ENCODE data around the gene CUL3.
"Not testable (repeated sequence)": the region's sequence is repeated elsewhere in the genome, so short reads cannot be mapped to it uniquely, and the experiment has no call there.

The CUL3 gene

DNA sequence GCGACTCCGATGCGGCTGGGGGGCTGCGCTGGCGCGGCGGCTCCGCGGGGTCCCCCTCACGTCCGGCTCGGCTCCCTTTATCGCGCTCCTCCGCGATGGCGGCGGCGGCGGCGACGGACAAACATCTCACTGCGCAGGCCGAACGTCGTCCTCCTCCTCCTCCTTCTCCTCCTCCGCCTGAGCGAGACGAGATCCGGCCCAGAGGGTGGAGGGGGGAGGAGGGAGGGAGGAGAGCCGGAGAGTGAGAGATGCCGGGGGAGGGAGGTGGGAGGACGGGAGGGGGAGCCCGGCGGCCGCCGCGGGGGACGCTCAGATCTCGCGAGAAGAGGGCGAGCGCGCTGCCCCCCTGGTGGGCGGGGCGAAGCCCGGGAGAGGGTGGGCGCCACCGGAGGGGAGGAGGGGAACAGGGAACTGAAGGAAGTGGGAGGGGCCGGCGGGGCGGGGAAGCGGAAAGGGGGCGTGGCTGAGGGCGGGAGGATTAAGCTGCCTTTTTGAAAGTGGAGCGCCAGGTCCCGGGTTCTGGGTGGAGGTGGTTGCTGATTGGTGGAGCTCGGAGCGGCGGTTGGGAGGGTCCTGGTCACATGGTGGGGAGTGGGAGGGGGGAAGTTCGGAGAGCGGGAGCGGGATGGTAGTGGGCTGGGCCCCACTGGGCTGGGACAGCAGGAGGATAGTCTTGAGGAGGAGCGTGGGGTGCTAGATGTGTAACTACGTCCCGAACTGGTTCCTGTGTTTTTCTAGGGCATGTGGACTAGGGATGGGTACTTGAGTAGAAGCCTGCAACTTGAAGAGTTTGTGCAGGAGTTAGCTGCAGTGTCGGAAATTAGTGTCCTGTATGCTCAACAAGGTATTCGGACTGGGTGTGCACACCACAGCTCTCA is at the start of gene CUL3:
Gene CUL3, minus strand, starts transcription at position 153 of the 878 bp plus-strand sequence. CDS start 354 bp downstream, outside the sequence.
- DNase-seq (ENCODE audit: low read depth): peak; percentile 98

DNA sequence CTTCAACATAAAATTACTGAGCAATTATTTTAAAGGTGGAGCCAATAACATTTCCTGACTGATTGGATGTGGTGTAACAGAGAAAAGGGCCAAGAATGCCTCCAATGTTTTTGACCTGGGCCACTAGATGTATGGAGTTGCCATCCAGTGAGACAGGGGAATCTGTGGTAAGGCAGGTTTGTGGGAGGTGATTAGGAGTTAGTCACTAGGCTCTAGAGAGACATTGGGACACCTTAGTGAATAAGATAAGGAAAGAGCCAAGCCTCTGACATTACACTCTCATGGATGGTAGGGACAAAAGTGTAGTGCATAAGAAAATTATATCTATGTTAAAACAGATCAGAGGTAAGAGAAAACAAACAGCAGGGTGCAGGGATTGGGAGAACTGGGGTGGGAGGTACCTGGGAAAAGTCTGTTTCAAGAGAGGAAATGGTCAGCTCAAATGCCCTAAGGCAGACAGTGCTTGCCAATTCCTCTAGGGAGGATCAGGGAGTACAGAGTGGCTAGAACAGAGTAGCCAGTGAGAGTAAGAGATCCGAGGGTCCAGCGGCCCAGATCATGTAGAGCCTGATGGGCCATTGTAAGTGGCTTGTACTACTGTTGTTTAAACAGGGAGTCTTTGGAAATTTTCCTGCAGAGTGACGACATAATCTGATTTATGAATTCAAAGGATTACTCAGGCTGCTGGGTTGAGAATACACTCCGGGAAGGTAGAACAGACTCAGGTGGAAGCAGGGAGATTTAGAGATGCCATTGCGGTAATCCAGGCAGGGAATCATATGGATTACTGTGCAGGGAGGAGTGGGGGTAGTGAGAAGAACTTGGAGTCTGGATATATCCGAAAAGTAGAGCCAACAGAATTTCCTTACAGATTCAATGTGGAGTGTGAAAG is 45.7 kb upstream of the CUL3 start:
- no peak for DNase-seq (ENCODE audit: low read depth)

DNA sequence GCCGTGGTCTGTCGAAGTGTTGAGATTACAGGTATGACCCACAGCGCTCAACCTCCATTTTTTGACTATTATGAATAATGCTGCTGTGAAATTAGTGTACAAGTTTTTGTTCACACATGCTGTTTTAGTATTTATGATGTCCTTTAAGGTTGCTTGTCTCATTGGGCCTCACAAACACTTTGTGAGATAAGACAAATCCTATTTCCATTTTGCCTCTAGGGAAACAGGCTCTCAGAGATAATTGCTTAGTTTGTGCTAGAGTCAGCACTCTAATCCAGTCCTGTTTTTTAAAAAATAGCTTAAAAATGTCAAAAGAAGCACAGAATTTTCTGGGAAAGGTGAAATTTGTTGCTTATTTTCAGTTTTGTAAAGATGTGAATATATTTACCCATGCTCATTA is 43.3 kb upstream of the CUL3 start:
- no peak for DNase-seq (ENCODE audit: low read depth)

DNA sequence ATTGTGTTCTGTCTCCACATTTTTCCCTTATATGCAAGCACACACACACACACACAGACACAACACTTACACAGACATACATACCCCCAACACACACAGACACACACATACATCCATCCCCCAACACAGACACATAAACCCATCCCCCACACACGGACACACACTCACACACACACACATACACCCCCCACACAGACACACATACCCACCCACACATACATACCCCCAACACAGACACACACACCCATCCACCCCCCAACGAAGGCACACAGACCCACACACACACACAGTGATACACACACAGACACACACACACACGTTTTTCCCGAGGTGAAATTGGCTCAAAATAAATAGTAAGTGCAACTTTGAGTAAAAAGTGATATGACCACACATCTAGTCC is 41.6 kb upstream of the CUL3 start:
- DNase-seq (ENCODE audit: low read depth): no peak

DNA sequence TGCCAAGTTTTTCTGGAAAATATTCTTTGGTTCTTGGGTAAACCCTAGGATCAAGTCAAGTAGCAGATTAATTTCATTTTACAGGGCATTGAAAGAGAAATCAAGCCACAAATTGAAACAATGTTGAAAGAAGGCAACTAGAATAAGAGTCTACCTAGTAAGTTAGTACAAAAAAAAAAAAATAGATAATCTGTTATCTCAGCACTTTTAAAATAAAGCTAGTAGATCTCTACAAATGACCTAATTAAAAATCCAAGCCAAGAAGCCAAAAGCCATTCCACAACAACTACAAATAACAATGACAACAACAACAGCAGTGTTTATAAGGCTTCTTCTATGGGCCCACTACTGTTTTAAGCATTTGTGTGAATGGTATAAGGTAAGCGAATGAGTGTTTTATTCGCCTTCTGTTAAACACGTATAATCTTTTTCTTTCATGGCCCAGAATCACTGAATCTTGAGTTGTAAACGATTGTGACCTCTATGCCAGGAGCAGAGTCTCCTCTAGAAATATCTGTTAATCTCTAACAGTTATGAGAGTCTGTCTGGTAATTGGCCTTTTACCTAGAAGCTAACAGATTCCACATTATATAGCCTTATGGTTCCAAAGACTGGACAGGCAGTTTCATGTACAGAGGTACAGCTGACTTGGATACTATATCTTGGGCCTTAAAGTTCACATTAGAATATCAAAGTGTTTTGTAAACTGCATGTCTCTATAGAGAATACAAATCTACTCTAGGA is 28.6 kb upstream of the CUL3 start:
- DNase-seq (ENCODE audit: low read depth): no peak

DNA sequence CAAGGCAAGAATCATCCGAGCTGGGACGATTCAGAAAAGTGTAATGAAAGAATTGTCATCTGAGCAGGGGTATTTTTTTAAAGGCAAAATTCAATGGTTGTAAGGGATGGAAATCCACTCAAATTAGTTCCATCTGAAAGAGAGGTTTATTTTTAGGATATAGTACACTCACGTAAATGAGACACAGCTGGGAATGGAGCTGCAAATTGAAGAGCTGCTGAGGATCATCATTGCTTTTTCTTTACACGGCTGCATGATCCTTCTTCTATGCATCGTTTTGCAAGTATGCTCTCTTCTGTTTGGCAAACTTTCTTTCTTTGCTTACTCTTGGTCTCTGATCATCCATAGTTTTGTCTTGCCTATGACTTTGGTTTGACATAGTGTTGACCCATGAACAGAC is 27.4 kb upstream of the CUL3 start:
- DNase-seq (ENCODE audit: low read depth): peak; percentile 77

DNA sequence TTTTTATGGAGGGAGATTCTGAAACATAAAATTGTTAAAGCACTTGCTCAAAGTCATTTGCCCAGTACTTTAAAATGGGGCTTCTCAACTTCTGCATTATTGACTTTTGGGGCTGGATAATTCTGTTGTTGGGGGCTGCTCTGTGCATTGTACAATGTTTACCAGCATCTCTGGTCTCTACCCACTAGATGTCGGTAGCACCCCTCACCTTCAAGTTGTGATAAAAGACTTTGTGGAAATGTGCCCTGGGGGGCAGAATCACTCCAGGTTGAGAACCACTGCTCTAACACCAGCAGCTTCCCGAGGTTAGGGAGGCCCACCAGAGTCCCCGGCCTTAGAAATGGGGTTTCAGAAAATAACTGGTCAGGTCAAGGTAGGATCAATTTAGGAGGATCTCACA is 26.8 kb upstream of the CUL3 start:
- no peak for DNase-seq (ENCODE audit: low read depth)

DNA sequence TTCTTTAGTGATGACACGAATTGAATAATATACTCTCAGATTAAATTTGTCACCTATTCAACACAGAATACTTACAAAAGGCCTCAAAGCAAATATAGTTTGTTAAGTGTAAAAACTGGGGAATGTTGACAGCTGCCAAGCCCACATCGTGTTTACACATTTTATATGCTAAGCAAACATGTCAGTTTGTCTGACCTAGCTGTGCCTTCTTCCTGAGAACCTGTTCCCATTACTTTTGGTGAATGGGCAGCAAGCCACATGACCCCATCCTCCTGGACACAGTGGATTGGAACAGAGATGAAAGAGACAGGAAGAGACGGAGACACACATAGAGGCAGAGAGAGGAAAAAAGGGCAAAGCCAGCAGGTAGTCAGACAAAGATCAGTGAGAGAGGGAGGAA is 22.9 kb upstream of the CUL3 start:
- no peak for DNase-seq (ENCODE audit: low read depth)

DNA sequence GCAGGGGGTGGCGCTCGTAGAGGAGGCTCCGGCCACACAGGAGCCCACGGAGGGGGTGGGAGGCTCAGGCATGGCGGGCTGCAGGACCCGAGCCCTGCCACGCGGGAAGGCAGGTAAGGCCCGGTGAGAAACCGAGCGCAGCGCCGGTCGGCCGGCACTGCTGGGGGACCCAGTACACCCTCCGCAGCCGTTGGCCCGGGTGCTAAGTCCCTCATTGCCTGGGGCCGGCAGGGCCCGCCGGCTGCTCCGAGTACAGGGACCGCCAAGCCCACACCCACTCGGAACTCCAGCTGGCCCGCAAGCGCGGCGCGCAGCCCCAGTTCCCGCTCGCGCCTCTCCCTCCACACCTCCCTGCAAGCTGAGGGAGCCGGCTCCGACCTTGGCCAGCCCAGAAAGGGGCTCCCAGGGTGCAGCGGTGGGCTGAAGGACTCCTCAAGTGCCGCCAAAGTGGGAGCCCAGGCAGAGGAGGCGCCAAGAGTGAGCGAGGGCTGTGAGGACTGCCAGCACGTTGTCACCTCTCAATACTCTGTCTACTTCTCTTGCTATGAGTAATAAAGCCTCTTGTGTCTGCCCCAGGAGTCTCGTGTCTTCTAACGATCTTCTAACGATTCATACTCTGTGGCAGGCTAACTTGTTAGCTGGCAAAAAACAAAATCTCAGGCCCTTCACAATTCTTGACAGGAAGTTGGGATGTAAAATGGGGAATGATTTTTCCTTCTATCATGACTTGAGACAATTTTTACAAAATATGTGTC is 18.8 kb upstream of the CUL3 start:
- DNase-seq (ENCODE audit: low read depth): not testable (repeated sequence)

DNA sequence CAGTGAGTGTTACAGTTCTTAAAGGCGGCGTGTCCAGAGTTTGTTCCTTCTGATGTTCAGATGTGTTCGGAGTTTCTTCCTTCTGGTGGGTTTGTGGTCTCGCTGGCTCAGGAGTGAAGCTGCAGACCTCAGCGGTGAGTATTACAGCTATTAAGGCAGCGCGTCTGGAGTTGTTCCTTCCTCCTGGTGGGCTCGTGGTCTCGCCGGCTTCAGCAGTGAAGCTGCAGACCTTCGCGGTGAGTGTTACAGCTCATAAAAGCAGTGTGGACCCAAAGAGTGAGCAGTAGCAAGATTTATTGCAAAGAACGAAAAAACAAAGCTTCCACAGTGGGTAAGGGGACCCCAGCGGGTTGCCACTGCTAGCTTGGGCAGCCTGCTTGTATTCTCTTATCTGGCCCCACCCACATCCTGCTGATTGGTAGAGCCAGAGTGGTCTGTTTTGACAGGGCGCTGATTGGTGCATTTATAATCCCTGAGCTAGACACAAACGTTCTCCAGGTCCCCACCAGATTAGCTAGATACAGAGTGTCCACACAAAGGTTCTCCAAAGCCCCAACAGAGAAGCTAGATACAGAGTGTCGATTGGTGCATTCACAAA is 17.7 kb upstream of the CUL3 start:
- not testable (repeated sequence) for DNase-seq (ENCODE audit: low read depth)

DNA sequence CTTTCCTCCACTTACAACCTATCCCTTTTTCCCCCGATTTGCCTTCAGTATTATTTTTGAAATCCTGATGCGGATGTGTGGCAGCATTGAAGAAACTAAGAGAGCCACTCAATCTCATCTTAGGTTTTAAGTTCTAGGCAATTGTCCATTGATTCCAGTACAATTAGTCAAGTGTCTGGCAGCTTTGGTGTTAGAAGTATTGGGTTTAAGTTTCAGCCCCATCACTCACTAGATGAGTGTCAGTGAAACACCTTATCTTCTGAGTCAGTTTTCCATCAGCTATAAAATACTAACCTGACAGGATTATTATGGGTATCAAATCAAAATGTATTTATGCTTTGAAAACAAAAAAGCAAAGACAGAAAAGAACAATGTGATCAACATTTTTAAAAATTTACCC is 16.8 kb upstream of the CUL3 start:
- DNase-seq (ENCODE audit: low read depth): no peak

DNA sequence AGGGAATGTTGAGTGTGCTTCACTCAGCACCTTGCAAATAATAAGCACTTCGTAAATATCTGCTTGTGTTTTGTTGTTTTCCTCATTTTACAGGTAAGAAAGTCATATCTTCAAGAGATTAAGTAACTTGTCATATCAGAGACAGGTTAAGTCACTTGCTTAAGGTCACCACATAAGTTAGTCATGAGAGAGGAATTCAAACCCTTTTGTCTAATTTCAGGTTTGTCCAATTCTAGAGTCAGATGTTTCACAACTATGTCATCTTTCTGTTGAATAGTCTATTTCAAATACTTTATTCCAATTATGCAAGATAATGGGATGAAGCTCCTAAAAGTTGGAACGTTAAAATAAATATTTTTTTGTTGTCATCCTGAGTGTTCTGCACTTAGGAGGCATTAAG is 13.5 kb upstream of the CUL3 start:
- no peak for DNase-seq (ENCODE audit: low read depth)

DNA sequence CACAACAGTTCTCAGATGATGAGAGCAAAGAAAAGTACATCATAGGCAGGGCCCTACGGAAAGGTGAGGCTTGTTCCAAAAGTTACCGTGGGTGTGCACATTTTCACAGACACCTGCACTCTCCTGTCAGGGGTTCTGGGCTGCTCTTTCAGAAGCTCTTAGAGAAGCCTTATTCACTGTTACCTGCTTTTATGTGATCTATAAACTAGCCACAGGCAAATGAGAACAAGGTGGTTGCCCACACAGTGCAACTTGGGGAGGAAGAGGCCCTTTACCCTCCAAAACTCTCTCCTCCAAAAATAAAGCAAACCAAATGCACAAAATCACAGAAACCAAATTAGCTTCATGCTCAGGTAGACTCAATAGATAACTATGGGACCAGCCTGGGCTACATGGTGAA is 11.1 kb upstream of the CUL3 start:
- DNase-seq (ENCODE audit: low read depth): no peak

DNA sequence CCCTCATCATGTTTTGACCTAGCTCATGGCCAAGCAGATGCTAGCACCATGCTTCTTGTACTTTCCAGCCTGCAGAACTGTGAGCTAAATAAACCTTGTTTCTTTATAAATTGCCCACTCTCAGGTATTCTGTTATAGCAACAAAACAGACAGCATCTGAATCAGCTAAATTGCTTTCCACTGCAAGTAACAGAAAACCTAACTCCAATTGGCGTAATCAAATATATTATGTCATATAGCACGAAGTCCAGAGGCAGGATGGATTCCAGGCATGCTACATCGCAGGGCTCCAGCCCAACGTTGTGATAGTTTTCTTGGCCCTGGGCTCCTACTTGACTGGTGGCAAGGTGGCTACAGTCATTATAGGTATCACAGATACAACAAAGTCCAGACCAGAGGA is 10.4 kb upstream of the CUL3 start:
- DNase-seq (ENCODE audit: low read depth): no peak

DNA sequence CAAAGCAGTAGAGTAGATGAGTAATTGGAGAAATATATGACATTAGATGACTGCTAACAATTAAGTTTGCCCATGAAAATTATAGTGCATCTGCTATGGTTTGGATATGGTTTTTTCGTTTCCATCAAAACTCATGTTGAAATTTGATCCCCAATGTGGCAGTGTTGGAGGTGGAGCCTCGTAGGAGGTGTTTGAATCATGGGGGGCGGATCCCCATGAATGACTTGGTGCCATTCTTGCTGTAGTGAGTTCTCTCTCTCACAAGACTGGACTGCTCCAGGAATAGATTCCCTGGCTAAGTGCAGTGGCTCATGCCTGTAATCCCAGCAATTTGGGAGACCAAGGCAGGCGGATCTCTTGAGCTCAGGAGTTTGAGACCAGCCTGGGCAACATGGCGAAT is 9.7 kb upstream of the CUL3 start:
- no peak for DNase-seq (ENCODE audit: low read depth)

DNA sequence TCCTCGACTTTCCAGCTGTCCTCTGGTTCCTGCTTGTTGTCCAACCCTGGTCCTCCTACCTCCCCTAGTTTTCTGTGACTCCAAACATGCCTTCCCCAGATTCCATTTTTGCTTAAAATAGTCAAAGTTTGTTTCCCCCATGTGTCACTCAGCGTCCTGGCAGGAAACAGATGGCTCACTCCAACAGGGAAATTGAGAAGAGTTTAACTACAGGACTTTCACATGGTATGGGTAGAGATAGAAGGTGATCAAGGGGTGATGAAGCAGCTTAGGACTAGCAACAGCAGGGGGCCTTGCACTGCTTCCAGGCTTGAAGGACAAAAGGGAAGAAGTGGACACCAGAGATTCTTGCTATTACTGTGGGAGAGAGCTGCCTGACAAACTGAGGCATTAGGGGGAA is 6.1 kb upstream of the CUL3 start:
- no peak for DNase-seq (ENCODE audit: low read depth)

DNA sequence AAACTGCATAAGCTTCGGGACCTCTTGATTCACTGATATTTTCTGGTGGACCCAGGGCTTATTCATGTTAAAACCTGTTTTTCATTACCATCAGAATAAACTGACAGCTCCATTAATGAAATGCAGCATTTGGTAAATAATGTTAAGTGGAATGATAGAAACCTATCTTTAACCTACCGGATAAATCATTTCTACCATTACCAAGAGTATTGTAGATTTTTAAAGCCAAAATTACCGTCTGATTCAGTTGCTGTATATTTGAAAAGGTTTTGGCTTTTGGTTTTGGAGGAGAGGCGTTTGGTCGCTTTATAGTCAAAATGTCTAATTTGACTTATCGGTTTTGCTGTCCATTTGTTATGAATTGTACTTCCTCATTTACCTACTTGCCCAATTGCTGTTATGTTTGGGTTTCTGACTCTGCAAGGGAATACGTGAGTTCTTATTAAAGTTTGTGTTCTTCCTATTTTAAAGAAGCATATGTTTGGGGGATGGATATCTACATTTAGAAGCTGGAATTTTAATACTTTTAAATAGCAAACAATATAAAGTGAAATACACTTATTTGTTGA is 1.0 kb upstream of the CUL3 start:
- DNase-seq (ENCODE audit: low read depth): no peak

DNA sequence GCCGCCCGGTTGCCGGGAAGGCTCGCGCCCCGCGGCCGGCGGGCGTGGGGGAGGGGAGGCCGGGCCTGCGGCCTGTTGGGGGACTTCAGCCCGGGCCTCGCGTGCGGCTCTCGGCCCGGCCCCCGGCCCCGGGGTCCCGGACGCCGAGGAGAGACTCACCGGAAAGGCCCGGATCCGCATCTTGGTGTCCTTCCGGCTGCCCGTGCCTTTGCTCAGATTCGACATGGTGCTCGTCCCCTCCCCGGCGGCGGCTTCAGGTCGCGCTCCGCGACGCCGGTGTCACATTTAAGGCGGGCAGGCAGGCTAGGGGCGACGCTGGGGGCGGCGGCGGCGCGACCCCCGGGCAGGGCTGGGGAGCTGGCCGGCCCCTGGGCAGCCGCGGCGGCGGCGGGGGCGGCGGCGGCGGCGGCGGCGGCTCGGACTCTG is 365 bp downstream of the CUL3 start:
- peak; percentile 26 for DNase-seq (ENCODE audit: low read depth)

DNA sequence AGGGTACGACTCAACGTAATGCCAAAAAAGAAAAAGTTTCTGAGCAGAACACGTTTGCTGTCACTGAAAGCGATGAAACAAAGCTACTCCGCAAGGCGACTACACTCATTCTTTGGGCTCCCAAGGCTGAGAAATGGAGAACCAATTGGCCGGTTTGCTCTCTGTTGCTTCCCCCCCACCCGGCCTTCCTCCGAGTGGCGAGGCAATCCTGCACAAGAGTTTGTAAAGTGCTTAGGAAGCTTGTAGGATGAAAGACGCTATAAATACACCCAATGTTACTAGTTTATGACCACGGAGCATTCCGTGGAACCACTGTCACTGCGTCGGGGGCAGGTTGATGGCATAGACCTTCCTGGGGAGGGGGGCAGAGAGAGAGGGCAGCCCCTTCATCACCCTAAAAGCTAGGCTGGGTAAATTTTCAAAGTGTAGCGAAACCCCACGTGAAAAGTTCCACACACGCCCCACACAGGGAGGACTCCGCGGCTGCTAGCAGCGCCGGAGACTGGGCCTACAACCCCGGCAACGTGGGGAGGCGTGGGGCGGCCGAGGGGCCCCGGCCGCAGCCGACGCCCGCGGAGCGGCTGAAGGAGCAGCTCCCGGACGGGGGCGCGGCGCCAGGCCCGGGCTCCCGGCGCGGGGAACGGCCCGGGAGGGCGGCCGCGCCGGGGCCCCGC is 915 bp downstream of the CUL3 start:
- peak; percentile 21 for DNase-seq (ENCODE audit: low read depth)

DNA sequence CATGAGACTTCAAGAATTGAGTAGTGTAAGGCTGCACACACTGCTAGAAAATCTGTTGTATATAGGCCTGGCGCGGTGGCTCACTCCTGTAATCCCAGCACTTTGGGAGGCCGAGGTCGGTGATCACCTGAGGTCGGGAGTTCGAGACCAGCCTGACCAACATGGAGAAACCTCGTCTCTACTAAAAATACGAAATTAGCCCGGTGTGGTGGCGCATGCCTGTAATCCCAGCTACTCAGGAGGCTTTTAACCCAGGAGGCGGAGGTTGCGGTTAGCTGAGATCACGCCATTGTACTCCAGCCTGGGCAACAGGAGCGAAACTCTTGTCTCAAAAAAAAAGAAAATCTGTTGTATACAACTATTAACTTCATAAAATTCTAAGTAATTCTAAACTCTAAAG is 2.1 kb downstream of the CUL3 start:
- DNase-seq (ENCODE audit: low read depth): not testable (repeated sequence)

All from fibroblast of gingiva (primary cell).